Fibroblast of mammary gland (primary cell): ENCODE results near the gene PDP2.
"Not testable (repeated sequence)": the region's sequence is repeated elsewhere in the genome, so short reads cannot be mapped to it uniquely, and the experiment has no call there.

ENCODE experiments used
- DNase-seq: peaks from one replicate; pipeline ENCODE4 v3.0.0-alpha.2; 2010; ENCODE audit warnings: low read depth
- H3K4me3 ChIP-seq: 2 replicates; pipeline ENCODE4 v1.5.1; 2011; ENCODE audit warnings: low read depth, mild to moderate bottlenecking, low read length, moderate library complexity; ENCODE audit not compliant: control insufficient read depth
- CTCF ChIP-seq: conservative IDR thresholded peaks from 2 replicates; pipeline ENCODE4 v1.5.1; 2011; ENCODE audit warnings: low read depth, low read length, inconsistent platforms; ENCODE audit not compliant: control insufficient read depth, insufficient read depth

PDP2 gene

DNA sequence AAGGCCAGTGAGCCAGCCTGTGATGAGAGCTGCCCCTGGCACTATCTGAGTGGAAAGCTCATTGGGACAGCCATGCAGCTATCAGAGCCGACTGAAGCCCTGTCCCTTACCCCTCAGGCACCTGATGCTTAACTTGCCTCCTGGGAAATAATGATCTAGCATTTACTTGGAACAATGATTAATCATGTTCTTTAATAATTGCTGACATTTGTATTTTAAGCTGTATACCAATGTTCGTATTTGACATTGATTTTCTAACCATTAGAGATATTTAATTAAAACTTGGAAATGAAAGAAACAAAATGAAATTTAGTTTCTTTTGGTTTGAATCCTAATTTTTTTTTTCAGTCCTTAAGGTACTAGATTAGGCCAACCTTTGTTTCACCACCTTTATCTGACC, 10.5 kb downstream of the PDP2 start:
- no peak for DNase-seq
- H3K4me3 ChIP-seq: no peak overlapping the region
- no peak for TF ChIP-seq CTCF

GRCh38 chr16:66891360-66891759, 11.0 kb downstream of the PDP2 start:
- DNase-seq: no peak
- no peak for TF ChIP-seq CTCF
- H3K4me3 ChIP-seq: no peak overlapping the region

- no peak overlapping the region for H3K4me3 ChIP-seq
- TF ChIP-seq CTCF: no peak
- DNase-seq: no peak
These were observed 11.5 kb downstream of the PDP2 start for GRCh38 chr16:66891797-66892196.

GRCh38 chr16:66894055-66894454, 13.7 kb downstream of the PDP2 start:
- DNase-seq: no peak
- H3K4me3 ChIP-seq: no peak overlapping the region
- no peak for TF ChIP-seq CTCF

- no peak overlapping the region for H3K4me3 ChIP-seq
- peak; percentile 71 for DNase-seq
- TF ChIP-seq CTCF: peak; percentile 92
These were observed 14.8 kb downstream of the PDP2 start for GRCh38 chr16:66894948-66895688.

DNA sequence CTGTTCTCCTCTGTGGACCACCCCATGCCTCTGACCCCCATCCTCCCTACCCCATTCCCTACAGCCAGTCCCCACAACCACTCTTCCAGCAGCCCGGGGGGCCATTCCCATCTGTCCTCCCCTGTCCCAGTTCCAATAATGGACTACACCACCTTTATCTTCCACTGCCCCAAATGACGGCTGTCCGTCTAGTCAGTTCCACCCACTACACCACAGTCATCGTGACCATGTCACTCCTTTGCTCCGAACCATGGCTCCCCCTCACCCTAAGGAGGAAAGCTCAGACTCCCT, 15.3 kb downstream of the PDP2 start:
- H3K4me3 ChIP-seq: no peak overlapping the region
- no peak for TF ChIP-seq CTCF
- no peak for DNase-seq

DNA sequence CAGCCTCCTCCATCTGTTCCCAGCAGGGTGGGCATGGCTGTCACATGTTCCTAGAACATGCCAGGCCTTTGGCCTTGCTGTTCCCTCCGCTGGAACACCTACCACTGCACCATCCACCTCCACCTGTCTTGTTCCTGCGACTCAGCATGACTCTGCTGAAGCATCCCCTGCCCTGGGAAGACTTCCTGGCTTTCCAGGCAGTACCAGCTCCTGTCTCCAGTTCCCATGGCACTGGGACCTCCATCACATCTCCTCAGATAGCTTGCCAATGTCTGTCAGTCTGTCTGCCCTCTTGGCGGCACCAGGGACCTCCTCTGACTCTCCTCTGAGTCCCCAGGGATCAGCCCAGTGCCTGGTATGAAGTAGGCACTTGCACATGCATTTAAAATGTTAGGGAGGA, 15.7 kb downstream of the PDP2 start:
- TF ChIP-seq CTCF: no peak
- no peak overlapping the region for H3K4me3 ChIP-seq
- no peak for DNase-seq

GRCh38 chr16:66896682-66897081, 16.4 kb downstream of the PDP2 start:
- H3K4me3 ChIP-seq, DNase-seq: not testable (repeated sequence)
